ENCODE results near the gene ABCA2.
"Not testable (repeated sequence)": the region's sequence is repeated elsewhere in the genome, so short reads cannot be mapped to it uniquely, and the experiment has no call there.

ABCA2 gene

DNA sequence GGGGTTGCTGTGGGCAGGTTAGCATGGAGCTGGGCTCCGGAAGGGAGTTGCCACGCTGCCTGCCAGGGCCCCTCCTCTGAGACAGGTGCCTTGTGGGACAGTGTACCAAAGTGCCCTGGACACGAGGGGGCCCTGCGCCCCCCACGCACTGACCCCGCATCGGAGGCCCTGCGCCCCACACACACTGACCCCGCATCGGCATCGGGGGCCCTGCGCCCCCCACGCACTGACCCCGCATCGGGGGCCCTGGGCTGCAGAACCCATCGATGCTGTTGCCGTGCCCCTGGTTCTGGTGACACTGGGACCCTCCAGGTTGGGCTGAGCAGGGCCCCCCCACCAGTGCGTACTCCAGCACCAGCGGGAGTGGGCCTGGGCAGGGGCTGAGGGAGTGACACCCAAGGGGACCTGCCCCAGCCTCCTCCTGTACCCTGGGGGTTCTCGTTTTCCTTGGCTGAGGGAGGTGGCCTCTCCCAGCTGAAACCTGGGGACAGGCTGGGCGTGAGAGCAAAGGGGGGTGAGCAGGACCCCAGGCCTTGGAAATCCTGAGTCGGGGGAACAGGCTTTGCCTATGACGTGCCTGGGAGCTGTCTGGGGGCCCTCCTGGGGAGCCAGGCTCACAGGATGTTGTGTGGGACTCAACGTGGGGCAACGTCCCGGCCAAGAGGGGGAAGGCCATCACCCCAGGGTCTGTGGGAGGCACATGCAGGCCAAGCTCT is 35.4 kb upstream of the ABCA2 start:
- DNase-seq (ENCODE audit: low read depth in 3 of 3), result no peak

DNA sequence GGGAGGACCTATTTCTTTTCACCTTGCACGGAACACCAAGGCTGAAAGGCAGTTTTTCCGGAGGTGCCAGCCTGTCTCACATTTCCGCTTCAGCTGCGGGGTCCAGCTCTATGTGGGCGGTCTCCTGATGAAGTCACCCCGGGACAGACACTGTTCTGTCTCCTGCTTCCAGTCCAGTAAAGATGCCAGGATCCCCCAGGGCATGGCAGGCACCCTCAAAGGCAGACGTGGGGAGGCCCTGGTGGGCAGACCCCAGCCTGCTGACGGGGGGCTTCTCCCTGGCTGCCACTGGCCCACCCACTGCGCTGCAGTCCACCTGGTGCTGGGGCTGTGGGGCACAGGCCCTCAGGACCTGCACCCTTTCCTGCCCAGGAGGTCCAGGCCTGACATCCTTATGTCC is 34.8 kb upstream of the ABCA2 start:
- DNase-seq (ENCODE audit: low read depth in 3 of 3), result not testable (repeated sequence)

GRCh38 chr9:137062384-137062783 is 34.3 kb upstream of the ABCA2 start:
- DNase-seq (ENCODE audit: low read depth in 3 of 3), result no peak

DNA sequence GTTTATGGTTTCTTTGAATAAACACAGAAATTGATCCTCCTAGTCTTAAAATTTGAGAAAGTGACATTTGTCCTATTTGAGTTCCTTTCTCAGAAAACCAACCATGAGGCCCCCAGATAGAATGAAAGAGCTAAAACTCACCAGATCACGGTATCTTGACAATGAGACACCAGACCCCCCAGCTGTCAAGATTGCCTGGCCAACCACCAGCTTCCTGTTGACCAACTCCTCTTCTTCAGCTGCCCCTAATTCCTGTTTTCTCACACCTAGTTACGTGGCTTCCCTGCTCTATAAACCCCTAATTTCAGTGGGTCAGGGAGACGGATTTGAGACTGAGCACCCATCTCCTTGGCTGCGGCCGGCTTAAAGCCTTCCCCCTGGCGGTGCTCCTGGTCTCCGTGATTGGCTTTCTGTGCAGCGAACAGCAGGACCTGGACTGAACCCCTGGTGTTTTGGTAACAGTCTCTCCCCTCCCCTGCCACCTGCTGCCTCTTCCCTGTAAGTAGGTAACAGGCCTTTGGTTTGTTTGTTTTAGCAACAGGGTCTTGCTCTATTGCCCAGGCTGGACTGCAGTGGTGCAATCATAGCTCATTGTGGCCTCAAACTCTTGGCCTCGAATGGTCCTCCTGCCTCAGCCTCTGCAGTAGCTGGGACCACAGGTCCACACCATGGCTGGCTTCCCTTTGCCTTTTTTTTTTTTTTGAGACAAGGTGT is 30.6 kb upstream of the ABCA2 start:
- no peak for DNase-seq (ENCODE audit: low read depth in 3 of 3)

- no peak for DNase-seq (ENCODE audit: low read depth in 3 of 3)
Measured at GRCh38 chr9:137057545-137057944, 29.5 kb upstream of the ABCA2 start.

GRCh38 chr9:137056739-137057415 is 28.8 kb upstream of the ABCA2 start:
- DNase-seq (ENCODE audit: low read depth in 3 of 3), result no peak

DNA sequence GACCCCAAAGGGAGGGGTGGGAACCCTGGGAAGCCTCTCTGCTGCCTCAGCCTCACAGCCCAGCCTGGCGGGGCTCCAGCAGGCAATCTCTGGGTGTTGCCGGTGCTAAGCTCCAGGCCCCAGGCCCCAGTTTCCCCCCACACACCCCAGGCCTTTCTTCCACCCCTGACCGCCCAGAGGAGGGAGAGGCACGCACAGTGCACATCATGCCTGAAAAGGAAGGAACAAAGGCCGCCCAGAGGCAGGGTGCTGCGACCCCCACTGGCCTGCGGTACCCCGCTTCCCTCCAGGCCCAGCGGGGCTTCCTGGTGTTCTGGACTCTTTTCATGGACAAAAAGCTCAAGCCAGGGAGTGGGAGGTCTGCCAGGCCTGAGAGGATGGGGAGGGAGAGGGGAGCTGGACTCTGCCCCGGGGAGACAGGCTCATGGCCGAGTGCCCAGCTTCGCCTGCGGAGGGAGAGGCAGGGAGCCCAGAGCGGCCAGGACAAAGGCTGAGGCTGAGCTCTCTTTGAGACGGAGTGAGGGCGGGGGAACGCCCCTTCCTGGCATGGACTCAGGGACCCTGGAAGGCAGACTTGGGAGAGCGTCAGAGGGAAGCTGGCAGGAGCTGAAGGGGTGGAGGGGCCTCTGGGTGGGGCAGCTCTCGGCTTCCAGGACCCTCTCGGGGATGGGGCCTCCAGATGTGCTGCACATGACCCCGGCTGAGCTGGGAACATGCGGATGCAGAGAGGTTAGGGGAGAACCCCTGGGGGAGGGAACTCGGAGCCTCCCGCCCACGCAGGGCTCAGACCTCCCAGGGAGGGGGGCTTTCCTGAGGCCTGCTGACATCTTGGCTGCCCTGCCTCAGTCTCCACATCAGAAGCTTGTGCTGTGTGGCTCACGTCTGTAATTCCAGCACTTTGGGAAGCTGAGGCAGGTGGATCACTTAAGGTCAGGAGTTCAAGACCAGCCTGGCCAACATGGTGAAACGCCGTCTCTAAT is 27.6 kb upstream of the ABCA2 start:
- no peak for DNase-seq (ENCODE audit: low read depth in 3 of 3)

DNA sequence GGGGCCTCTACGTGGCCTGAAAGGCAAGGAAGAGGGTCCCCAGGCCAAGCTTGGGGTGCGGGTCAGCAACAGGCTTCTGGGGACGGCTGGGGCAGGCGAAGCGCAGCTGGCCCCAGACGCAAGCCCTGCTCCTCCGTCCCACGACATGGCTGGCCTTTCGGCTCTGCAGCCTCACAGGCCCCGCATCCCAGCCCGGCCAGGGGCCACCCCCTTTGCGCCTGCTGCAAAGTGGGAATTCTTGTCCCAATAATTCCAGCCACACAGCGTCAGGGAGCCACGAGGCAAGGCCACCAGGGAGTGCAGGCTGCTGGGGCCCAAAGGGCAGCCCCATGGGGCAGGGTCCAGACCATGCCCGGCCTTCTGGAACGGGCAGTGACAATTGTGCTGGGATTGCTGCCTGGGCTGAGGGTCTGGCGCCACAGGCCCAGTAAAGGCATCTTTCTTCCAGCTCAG is 26.9 kb upstream of the ABCA2 start:
- no peak for DNase-seq (ENCODE audit: low read depth in 3 of 3)

DNA sequence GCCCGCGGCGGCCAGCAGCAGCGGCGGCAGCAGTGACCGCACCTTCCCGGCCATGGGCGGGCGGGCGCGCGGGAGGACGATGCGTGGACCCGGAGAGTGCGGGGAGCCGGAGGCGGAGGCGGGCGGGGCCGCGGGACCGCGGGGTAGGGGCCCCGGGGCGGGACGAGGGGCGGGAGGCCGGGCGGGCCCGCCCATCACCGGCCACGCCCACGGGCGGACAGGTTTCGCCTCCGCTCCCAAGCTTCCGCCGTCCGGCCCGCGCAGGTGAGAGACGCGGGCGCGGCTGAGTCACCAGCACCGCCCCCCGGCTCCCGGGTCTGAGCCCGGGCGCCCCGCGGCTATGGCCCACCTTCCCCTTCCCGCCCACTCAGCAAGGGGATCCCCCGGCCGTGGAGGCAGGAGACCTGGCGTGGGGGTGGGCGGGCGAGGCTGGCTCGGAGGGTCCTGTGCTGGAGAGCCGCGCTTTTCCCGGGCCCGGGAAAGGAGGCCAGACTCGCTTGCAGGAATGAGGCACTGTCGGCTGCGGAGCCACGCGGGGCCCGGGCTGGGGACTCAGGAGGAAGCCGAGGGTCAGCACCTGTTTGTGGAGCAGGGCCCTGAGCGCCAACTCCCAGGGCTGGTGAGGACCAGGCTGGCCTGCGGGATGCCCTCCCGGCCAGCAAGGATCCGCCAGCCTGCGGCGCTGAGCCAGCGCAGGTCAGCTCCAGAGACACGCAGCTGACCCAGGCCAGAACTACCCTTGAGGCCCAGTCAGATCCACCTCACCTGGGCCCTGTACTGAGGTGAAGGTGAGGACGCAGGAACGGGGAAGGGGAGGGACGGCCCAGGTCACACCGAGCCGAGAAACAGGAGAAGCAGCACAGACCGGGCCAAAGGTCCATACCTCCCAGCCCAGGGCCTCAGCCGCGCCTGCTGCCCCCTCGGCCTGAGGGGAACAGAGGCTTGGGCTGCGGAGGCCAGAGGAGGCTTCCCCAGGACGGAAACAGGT is 26.2 kb upstream of the ABCA2 start, which contains the start of gene ENTPD2:
Gene ENTPD2, minus strand, starts transcription at position 118 of the 988 bp plus-strand sequence. Its CDS starts 64 bp downstream, at position 54.
- DNase-seq (ENCODE audit: low read depth in 3 of 3), result peak in 1 of 3 experiments; percentile 34

DNA sequence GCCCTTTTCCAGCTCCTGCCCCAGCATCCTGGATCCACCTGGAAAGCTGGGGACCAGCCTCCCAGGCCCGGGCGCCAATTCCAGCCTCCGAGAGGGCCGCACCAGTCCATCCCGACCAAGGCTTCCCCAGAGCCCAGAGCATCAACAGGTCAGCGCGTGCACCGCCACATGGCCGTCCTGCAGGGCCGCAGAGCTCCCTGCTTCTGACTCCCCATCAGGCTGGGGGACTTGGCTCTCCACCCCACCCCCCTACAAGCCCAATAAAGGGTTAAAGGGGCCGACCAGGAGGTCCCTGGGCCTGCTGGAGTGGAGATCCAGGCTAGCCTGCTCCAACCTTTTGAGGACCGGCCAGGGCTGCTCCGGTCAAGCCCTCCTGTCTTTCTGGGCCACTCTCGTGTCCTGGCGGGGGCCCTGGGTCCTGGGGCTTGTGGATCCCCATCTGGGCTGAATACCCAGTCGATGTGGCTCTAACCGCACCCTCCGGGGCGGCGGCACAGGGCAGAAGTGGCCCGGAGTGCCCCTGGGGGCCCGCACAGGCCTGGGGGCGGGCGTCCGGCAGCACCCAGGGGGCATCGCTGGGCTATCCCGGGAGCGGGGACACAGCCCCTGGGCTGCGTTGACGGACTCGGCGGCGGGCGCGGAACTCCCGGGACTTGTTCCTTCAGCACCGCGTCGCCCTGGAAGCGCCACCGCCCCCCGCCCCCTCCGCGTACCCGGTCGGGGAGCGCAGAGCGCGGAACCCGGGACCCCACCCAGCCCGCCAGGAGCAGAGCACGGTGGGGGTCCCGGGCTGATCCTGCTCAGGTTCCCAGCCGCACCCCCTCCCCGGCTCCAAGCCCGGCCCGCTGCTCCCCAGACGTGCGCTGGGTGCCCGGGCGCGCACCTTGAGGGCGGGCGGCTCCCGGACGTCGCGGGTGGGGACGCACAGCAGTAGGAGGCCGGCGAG is 25.2 kb upstream of the ABCA2 start:
- DNase-seq (ENCODE audit: low read depth in 3 of 3), result no peak

DNA sequence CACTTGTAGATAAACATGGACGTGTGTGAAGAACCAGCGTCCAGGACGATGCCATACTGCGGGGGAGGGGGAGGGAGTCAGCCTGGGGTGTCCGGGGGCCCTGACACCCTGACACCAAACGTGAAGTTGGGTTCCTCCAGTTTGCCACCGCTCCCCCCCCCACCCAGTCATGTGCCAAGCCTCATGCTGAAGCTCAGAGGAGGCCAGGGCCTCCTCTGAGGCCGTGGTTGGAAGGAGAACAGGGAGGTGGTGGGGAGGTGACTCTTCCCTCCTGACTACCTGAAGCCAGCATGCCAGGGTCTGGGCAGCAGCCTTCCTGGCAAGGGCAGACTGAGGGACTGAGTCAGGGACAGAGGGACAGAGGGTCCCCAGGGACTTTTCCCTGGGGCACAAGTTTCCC is 24.3 kb upstream of the ABCA2 start:
- DNase-seq (ENCODE audit: low read depth in 3 of 3), result no peak

GRCh38 chr9:137051145-137051724 is 23.2 kb upstream of the ABCA2 start:
- DNase-seq (ENCODE audit: low read depth in 3 of 3), result no peak

DNA sequence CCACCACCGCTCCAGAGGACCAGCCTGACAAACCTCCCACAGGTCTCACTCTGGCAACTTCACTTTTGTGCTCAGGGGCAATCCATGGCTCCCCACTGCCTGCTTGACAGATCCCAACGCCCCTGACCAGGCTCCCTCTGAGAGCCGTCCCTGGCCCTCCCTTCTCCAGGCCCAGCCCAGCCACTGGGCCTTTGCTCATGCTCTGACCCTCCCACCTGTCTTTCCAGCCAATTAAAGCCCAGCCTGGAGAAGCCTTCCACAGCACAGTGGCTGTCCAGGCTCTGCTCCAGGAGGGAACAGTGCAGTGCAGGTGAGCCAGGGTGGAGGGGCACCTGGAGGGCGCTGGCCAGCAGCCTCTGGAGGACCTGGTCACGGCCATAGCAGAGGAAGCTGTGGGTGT is 22.5 kb upstream of the ABCA2 start:
- DNase-seq (ENCODE audit: low read depth in 3 of 3), result no peak

- DNase-seq (ENCODE audit: low read depth in 3 of 3), result no peak
Measured at GRCh38 chr9:137049544-137050449, 21.8 kb upstream of the ABCA2 start.

- no peak for DNase-seq (ENCODE audit: low read depth in 3 of 3)
Measured at GRCh38 chr9:137048655-137049543, 20.9 kb upstream of the ABCA2 start.

GRCh38 chr9:137046088-137046787 is 18.2 kb upstream of the ABCA2 start, which contains the start of gene NPDC1:
NPDC1 (minus strand) TSS chr9:137046177; CDS start chr9:137045989, 188 bp downstream.
- peak in 2 of 3 experiments; percentile 52 to 62 for DNase-seq (ENCODE audit: low read depth in 3 of 3)

Data from stimulated activated CD4-positive, alpha-beta T cell treated with anti-CD3 and anti-CD28 coated beads, TNF-alpha, amount 100 ng/mL, for 4 hours (primary cell).